Measurements from ENCODE around the gene OR8I2.
"Not testable (repeated sequence)": the region's sequence is repeated elsewhere in the genome, so short reads cannot be mapped to it uniquely, and the experiment has no call there.

OR8I2 gene

DNA sequence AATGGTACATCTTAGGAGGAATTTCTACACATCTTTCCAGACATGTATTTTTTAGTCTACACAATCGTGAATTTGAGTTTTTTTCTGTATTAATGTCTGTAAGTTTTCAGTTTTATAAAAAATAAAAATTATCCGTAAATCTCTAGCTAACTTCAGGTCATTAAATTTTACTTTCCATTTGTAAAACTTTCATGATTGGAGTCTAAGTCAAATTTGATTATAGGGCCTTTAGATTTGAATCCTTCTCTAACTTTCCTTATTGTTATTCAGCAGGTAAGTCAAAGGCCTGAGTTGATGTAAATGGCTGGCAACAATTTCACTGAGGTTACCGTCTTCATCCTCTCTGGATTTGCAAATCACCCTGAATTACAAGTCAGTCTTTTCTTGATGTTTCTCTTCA is at the start of gene OR8I2:
Gene OR8I2, plus strand, starts transcription at position 301 of the 400 bp plus-strand sequence. Its CDS starts 0 bp downstream, at position 301.
- DNase-seq, result no peak

DNA sequence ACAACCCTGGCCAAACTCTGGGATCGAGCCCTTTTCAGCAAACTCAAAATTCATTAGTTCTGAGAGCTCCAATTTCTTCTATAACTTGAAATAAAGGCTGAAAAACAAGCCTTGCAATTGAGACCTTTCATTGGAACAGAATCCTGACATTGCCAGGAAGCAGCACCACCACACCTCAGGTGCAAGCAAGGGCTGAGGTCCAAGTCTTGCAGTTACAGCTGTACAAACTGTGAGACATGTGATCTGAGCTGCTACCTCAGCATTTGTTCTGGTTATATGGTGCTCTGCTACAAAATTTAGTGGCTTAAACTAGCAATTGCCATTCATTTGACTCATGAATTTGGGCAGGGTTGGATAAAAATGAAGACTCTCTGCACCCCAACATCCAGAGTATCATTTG is 47.6 kb upstream of the OR8I2 start:
- DNase-seq, result no peak

DNA sequence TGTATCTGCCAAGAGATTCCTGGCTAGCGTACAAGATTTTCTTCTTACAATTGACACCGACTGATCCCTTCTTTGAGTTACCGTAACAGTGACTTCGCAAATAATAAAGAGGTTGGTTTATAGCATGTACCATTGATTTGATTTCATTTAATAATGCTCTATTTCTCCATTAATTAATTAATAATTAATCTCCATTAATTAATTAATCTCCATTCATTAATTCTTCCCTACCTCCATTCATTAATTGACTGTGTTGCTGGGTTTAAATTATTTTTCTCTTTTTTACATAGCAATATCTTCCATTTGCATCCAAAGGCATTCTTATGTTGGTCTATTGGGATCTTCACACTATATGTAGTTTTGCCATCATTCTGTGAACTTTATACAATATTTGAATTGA is 44.6 kb upstream of the OR8I2 start:
- DNase-seq, result no peak

DNA sequence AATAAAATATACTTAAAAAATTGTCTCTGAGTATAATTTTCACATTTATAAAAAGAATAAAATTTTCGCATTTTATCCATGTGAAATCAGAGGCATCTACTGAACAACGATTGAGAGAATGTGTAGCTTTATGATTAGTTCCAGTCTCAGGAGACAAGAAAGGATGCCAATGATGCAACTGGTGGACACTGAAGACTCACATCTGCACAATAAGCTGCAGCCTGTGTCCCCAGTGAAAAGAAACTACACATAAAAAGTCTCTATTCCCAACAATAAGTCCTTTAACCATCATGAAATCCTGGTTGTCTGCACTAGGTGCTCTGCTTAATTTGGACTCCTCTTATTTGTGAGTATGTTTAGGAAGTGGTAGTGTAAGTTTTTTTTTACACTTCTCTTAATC is 43.6 kb upstream of the OR8I2 start:
- DNase-seq, result no peak

DNA sequence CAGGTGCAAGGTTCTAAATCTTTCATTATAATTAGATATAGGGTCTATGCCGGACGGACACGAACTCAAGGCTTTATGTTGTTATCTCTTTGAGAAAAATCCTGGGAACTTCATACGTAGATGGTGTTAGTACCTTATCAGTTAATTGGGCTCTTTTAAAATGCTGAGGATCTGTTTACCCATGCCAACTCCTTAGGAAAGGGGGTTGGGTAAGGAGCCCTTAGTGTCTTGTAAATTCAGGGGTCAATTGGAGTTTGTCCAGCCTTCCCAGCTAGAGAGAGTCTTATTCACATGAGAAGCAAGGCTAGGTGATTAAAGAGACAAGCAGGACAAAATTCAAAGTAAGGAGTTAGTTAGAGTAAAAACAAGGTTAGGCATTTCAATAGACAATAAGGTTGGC is 36.7 kb upstream of the OR8I2 start:
- not testable (repeated sequence) for DNase-seq

DNA sequence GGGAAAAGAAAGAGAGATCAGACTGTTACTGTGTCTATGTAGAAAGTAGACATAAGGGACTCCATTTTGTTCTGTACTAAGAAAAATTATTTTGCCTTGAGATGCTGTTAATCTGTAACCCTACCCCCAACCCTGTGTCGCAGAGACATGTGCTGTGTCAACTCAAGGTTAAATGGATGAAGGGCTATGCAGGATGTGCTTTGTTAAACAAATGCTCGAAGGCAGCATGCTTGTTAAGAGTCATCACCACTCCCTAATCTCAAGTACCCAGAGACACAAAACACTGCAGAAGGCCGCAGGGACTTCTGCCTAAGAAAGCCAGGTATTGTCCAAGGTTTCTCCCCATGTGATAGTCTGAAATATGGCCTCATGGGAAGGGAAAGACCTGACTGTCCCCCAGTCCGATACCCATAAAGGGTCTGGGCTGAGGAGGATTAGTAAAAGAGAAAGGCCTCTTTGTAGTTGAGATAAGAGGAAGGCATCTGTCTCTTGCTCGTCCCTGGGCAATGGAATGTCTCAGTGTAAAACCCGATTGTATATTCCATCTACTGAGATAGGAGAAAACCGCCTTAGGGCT is 35.4 kb upstream of the OR8I2 start:
- not testable (repeated sequence) for DNase-seq

DNA sequence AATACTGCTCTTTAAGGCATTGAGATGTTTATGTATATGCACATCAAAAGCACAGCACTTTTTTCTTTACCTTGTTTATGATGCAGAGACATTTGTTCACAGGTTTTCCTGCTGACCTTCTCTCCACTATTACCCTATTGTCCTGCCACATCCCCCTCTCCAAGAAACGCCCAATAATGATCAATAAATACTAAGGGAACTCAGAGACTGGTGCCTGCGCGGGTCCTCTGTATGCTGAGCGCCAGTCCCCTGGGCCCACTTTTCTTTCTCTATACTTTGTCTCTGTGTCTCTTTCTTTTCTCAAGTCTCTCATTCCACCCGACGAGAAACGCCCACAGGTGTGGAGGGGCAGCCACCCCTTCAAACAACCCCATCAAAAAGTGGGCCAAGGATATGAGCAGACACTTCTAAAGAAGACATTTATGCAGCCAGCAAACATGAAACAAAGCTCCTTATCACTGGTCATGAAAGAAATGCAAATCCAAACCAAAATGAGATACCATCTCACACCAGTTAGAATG is 34.8 kb upstream of the OR8I2 start:
- DNase-seq, result not testable (repeated sequence)

DNA sequence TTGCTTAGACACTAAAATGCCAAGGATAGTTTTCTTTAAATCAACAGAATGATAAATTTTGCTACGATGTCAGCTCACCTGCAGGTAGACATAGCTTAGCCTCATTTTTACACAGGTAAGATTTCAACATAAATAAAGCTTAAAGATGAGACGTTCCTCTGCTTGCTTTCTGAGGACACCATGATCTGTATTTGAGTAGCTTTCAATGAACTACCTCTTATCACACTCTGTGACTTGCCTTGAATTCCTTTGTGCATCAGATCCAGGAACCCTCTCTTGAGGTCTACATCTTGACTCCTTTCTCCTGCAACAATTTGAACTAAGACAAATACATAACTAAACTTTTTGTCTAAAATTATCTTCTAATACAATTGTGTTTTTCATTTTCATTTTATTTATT is 26.1 kb upstream of the OR8I2 start:
- DNase-seq, result no peak

DNA sequence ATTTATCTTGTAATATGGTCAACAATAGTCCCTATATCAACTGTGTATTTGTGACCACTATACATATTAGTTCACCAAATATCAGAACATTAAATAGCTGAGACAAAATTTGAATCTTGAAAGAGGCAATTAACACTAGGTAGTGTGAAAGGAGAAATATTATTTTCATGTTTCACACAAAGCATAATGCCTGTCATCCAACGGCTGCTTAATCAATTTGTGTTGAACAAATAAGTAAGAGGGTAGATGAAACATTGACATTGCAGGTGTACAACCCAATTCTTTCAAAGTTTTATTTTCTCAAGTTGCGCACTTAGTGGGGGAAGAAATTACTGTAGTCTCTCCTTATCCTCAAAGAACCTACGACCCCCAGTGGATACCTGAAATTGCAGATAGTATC is 3.4 kb upstream of the OR8I2 start:
- DNase-seq, result no peak

DNA sequence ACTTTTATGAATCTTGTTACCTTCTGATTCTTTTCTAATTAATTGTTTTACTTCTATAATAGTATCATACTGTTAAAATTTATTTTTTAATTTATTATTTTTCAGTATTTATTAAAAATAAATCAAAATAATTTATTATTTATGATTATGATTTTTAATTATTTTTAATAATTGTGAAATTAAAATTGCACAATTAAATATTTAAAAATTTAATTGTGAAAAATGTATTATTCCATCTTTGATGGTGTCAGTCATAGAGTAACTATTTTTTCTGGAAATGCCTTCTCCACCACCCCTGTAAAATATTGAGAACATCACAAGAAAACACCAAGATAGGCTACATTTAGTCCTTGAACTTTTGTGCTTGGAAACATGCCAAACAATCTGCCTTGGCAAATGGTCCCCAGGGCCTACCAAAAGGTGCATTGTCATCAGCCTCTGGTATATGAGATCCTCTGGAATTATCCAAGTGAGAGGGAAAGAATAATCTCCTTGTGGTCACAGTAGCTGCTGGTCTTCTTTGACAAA is 10.2 kb downstream of the OR8I2 start, which contains the start of gene OR8H2:
Gene OR8H2, plus strand, starts transcription at position 478 of the 528 bp plus-strand sequence. CDS start 1,356 bp downstream, outside the sequence.
- DNase-seq, result no peak

DNA sequence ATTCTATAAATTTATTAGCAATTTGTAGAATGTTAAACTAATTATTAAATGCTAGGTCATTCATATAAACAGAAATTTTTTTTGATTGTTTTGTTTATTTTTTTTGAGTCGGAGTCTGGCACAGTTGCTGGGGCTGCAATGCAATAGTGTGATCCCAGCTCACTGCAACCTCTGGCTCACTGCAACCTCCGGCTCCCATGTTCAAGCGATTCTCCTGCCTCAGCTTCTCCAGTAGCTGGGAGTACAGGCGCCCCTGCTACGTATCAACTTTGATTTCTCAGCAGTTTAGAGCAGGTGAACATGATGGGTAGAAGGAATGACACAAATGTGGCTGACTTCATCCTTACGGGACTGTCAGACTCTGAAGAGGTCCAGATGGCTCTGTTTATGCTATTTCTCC is 29.0 kb downstream of the OR8I2 start, which contains the start of gene OR8H3:
Gene OR8H3, plus strand, starts transcription at position 301 of the 400 bp plus-strand sequence. Its CDS starts 0 bp downstream, at position 301.
- DNase-seq, result no peak

DNA sequence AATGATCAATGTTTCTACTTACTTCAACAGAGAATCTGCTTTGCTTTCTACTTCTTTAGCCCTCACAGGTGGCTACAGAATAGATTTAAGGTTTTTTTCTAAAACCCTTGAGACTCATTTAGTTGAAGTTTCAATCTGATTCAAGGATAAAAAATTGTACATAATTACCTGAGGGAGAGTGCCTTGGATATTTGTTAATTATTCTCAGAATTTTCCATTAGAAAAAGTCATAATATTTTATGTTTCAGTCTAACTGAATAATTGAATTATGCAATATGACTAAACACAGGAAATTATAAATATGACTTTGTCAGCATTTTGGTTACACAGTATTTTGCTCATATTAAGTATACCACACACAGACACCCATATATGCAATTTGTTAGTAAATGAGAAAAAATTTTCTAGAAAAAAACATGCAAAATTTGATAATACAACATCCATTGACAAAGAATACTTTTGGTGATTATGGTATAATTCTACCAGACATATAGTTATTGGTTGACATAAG is 47.1 kb downstream of the OR8I2 start, which contains the start of gene OR8J3:
Gene OR8J3, minus strand, starts transcription at position 51 of the 511 bp plus-strand sequence. CDS start 2,483 bp downstream, outside the sequence.
- DNase-seq, result no peak

DNA sequence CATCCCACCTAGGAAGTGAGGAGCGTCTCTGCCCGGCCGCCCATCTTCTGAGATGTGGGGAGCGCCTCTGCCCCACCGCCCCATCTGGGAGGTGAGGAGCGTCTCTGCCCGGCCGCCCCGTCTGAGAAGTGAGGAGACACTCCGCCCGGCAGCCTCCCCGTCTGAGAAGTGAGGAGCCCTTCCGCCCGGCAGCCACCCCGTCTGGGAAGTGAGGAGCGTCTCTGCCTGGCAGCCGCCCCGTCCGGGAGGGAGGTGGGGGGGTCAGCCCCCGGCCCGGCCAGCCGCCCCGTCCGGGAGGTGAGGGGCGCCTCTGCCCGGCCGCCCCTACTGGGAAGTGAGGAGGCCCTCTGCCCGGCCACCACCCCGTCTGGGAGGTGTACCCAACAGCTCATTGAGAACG is 50.6 kb downstream of the OR8I2 start:
- DNase-seq, result not testable (repeated sequence)
